IMR-90 (cell line): ENCODE data around the gene LDB2. TPM values are rescaled to one million over a fixed set of nuclear protein-coding genes. Genes with fewer than 3 reads are reported as not detected.

Source experiments
- ATAC-seq: fragments of 200-7000 bp; cut with Tn5 transposase; 2 replicates; pipeline ENCODE4 v1.9.1; 2020; ENCODE audit warnings: low read depth, mild to moderate bottlenecking, moderate library complexity
- BruUV-seq: library from RNA; stranded (reverse); fragments of 400-500 nt; replicated peaks from 2 replicates; lab custom pipeline; 2021; lab: Mats Ljungman, UMichigan
- CTCF ChIA-PET: fragments of 300-600 bp; formaldehyde crosslinking; extraction: SDS; loops from one replicate; lab custom pipeline; 2021; ENCODE audit warnings: antibody characterized with exemption; lab: Yijun Ruan, JAX
- POLR2A ChIA-PET: fragments of 300-600 bp; sonication (Branson Sonifier 250); formaldehyde crosslinking; loops from one replicate; lab custom pipeline; 2022; ENCODE audit warnings: antibody characterized with exemption; ENCODE audit not compliant: unreplicated experiment; lab: Charles Lee
- DNase-seq: peaks from one replicate; pipeline ENCODE4 v3.0.0; 2013
- H2AFZ ChIP-seq: replicated peaks from 2 replicates; pipeline ENCODE3; 2013; ENCODE audit warnings: low read length, mild to moderate bottlenecking; ENCODE audit not compliant: poor library complexity
- H2AK5ac ChIP-seq: 2 replicates; pipeline ENCODE4 v1.6.1; 2013; ENCODE audit warnings: low read depth, low read length, inconsistent platforms
- H2AK9ac ChIP-seq: replicated peaks from 2 replicates; pipeline ENCODE3; 2013; ENCODE audit warnings: mild to moderate bottlenecking, low read depth, low read length, moderate library complexity; ENCODE audit not compliant: poor library complexity
- H2BK120ac ChIP-seq: 2 replicates; pipeline ENCODE4 v1.6.1; 2013; ENCODE audit warnings: low read depth, low read length, inconsistent platforms
- H2BK15ac ChIP-seq: 3 replicates; pipeline ENCODE4 v1.6.1; 2013; ENCODE audit warnings: low read depth, low read length, inconsistent platforms
- H2BK20ac ChIP-seq: 2 replicates; pipeline ENCODE4 v1.6.1; 2013; ENCODE audit warnings: low read depth, mild to moderate bottlenecking, inconsistent platforms, low read length, moderate library complexity
- H2BK5ac ChIP-seq: 2 replicates; pipeline ENCODE4 v1.6.1; 2013; ENCODE audit warnings: mild to moderate bottlenecking, low read depth, low read length, inconsistent platforms; ENCODE audit not compliant: poor library complexity, severe bottlenecking
- H3K14ac ChIP-seq: replicated peaks from 2 replicates; pipeline ENCODE4 v1.6.1; 2013; ENCODE audit warnings: low read depth, low read length, inconsistent platforms
- H3K18ac ChIP-seq: 2 replicates; pipeline ENCODE4 v1.6.1; 2013; ENCODE audit warnings: low read depth, low read length, control low read depth
- H3K23ac ChIP-seq: 2 replicates; pipeline ENCODE4 v1.6.1; 2013; ENCODE audit warnings: low read depth, low read length, inconsistent platforms
- H3K27ac ChIP-seq: 2 replicates; pipeline ENCODE4 v1.5.1; 2013; ENCODE audit warnings: mild to moderate bottlenecking, control low read depth, low read length; ENCODE audit not compliant: insufficient read depth
- H3K27me3 ChIP-seq: 2 replicates; pipeline ENCODE4 v1.6.1; 2013; ENCODE audit warnings: low read length; ENCODE audit not compliant: control insufficient read depth, insufficient read depth
- H3K36me3 ChIP-seq: 2 replicates; pipeline ENCODE4 v1.6.1; 2013; ENCODE audit warnings: low read length, mixed read lengths; ENCODE audit not compliant: control insufficient read depth, insufficient read depth
- H3K4ac ChIP-seq: 2 replicates; pipeline ENCODE4 v1.6.1; 2013; ENCODE audit warnings: low read depth, low read length, inconsistent platforms
- H3K4me1 ChIP-seq: 2 replicates; pipeline ENCODE4 v1.6.1; 2013; ENCODE audit warnings: low read length, mixed read lengths; ENCODE audit not compliant: control insufficient read depth, insufficient read depth
- H3K4me2 ChIP-seq: 2 replicates; pipeline ENCODE4 v1.6.1; 2013; ENCODE audit warnings: low read depth, mild to moderate bottlenecking, control low read depth, low read length, moderate library complexity
- H3K4me3 ChIP-seq: 2 replicates; pipeline ENCODE4 v1.5.1; 2013; ENCODE audit warnings: low read depth, mild to moderate bottlenecking, control low read depth, low read length, moderate library complexity; ENCODE audit not compliant: insufficient read depth
- H3K56ac ChIP-seq: 2 replicates; pipeline ENCODE4 v1.6.1; 2013; ENCODE audit warnings: low read length, inconsistent platforms; ENCODE audit not compliant: insufficient read depth; ENCODE audit errors: extremely low read depth
- H3K79me1 ChIP-seq, 2 experiments: 2 replicates each; pipeline ENCODE4 v1.6.1; 2013; ENCODE audit warnings: low read length in 2 of 2, inconsistent platforms in 1 of 2, low read depth in 1 of 2
- H3K9ac ChIP-seq: 2 replicates; pipeline ENCODE4 v1.6.1; 2013; ENCODE audit warnings: low read depth, low read length, control low read depth
- H3K9me1 ChIP-seq: 2 replicates; pipeline ENCODE4 v1.6.1; 2013; ENCODE audit warnings: low read length, inconsistent platforms; ENCODE audit not compliant: insufficient read depth
- H3K9me3 ChIP-seq: 2 replicates; pipeline ENCODE4 v1.6.1; 2013; ENCODE audit warnings: low read length; ENCODE audit not compliant: control insufficient read depth, insufficient read depth
- H4K20me1 ChIP-seq: 2 replicates; pipeline ENCODE4 v1.6.1; 2013; ENCODE audit warnings: low read length, inconsistent platforms; ENCODE audit not compliant: insufficient read depth
- H4K5ac ChIP-seq: 2 replicates; pipeline ENCODE4 v1.6.1; 2013; ENCODE audit warnings: mild to moderate bottlenecking, low read depth, low read length, control low read depth
- H4K8ac ChIP-seq, 2 experiments: 2 replicates each; pipeline ENCODE4 v1.6.1; 2013; ENCODE audit warnings: low read depth in 2 of 2, low read length in 2 of 2, control low read depth in 1 of 2, inconsistent platforms in 1 of 2
- H4K91ac ChIP-seq: 2 replicates; pipeline ENCODE4 v1.6.1; 2013; ENCODE audit warnings: low read depth, low read length, inconsistent platforms; ENCODE audit not compliant: insufficient read depth
- BHLHE40 ChIP-seq: fragments of 150-350 bp; IDR thresholded peaks from 2 replicates; pipeline ENCODE4 v1.6.1; 2016; ENCODE audit warnings: mild to moderate bottlenecking, low read depth, low read length
- CEBPB ChIP-seq: IDR thresholded peaks from 2 replicates; pipeline ENCODE4 v1.6.1; 2012; ENCODE audit warnings: low read depth, low read length, improper control_type of control experiment
- CHD1 ChIP-seq: IDR thresholded peaks from 2 replicates; pipeline ENCODE4 v1.6.1; 2012; ENCODE audit warnings: low read depth, low read length, improper control_type of control experiment
- FOS ChIP-seq: fragments of 150-350 bp; IDR thresholded peaks from 2 replicates; pipeline ENCODE4 v1.6.1; 2016; ENCODE audit warnings: low read depth, low read length
- MAFK ChIP-seq: IDR thresholded peaks from 2 replicates; pipeline ENCODE4 v1.6.1; 2012; ENCODE audit warnings: low read depth, low read length, improper control_type of control experiment
- MAZ ChIP-seq: IDR thresholded peaks from 2 replicates; pipeline ENCODE4 v1.6.1; 2012; ENCODE audit warnings: low read depth, mild to moderate bottlenecking, low read length, improper control_type of control experiment, moderate library complexity, borderline replicate concordance
- MXI1 ChIP-seq: IDR thresholded peaks from 2 replicates; pipeline ENCODE4 v1.6.1; 2012; ENCODE audit warnings: low read depth, mild to moderate bottlenecking, low read length, moderate library complexity, borderline replicate concordance
- NFE2L2 ChIP-seq: fragments of 150-350 bp; IDR thresholded peaks from 2 replicates; pipeline ENCODE4 v1.6.1; 2016; ENCODE audit warnings: low read depth, mild to moderate bottlenecking, low read length
- POLR2A ChIP-seq: IDR thresholded peaks from 2 replicates; pipeline ENCODE4 v1.6.1; 2012; ENCODE audit warnings: mild to moderate bottlenecking, low read depth, low read length
- RAD21 ChIP-seq: IDR thresholded peaks from 2 replicates; pipeline ENCODE4 v1.6.1; 2012; ENCODE audit warnings: low read length, improper control_type of control experiment
- RCOR1 ChIP-seq: IDR thresholded peaks from 2 replicates; pipeline ENCODE4 v1.6.1; 2012; ENCODE audit warnings: mild to moderate bottlenecking, low read length, improper control_type of control experiment; ENCODE audit not compliant: insufficient replicate concordance
- RFX5 ChIP-seq: IDR thresholded peaks from 2 replicates; pipeline ENCODE4 v1.8.0; 2012; ENCODE audit warnings: low read depth, mild to moderate bottlenecking, low read length, moderate library complexity
- SMC3 ChIP-seq: fragments of 150-350 bp; IDR thresholded peaks from 2 replicates; pipeline ENCODE4 v1.6.1; 2016; ENCODE audit warnings: low read depth, mild to moderate bottlenecking, antibody characterized with exemption, low read length, moderate library complexity
- USF2 ChIP-seq: fragments of 150-350 bp; IDR thresholded peaks from 2 replicates; pipeline ENCODE4 v1.6.1; 2017; ENCODE audit warnings: mild to moderate bottlenecking, antibody characterized with exemption, low read length, low read depth
- WGBS, 2 experiments: methylation state at CpG; one replicate each; pipeline versions ENCODE4 v1.1.5 to v1.1.7; 2013; ENCODE audit warnings: missing lambda C conversion rate in 2 of 2; ENCODE audit not compliant: insufficient read length in 1 of 2; ENCODE audit errors: extremely low coverage in 2 of 2; 5-methylcytosine and 5-hydroxymethylcytosine counted together
- dilution Hi-C: fragments of 300-500 bp; cut with HindIII; formaldehyde crosslinking; loops from one replicate; pipeline ENCODE4 v1.14.3; 2018; ENCODE audit warnings: low sequenced_read_pairs; ENCODE audit not compliant: unreplicated experiment
- in situ Hi-C: fragments of 300-500 bp; cut with MboI; formaldehyde crosslinking; loops from 3 replicates; pipeline ENCODE4 v1.14.3; 2019; ENCODE audit warnings: low sequenced_read_pairs, inconsistent platforms, mixed read lengths
- intact Hi-C: fragments of 100-400 bp; cut with micrococcal nuclease; formaldehyde crosslinking; loops from 2 replicates; pipeline ENCODE4 v1.10.0; 2022
- polyA plus RNA-seq, 3 experiments: library from polyadenylated mRNA; depleted of rRNA; stranded (reverse); fragments of >200 nt; gene quantifications; 2 replicates each; pipeline ENCODE4 v1.2.3, GENCODE V29; 2012; ENCODE audit warnings: low replicate concordance in 1 of 3
- total RNA-seq: library from RNA; depleted of rRNA; stranded (reverse); fragments of >200 nt; gene quantifications from 2 replicates; pipeline ENCODE4 v1.2.3, GENCODE V29; 2012
- TF ChIP-seq, protein P1 (sequence below): fragments of 150-350 bp; IDR thresholded peaks from 2 replicates; pipeline ENCODE4 v1.6.1; 2016; ENCODE audit warnings: low read depth, mild to moderate bottlenecking, low read length, moderate library complexity, borderline replicate concordance
- TF ChIP-seq, protein P2 (sequence below): conservative IDR thresholded peaks from 2 replicates; pipeline ENCODE4 v1.5.1; 2012; ENCODE audit warnings: mild to moderate bottlenecking, low read depth, low read length, improper control_type of control experiment

Gene LDB2
- total and polyA plus RNA-seq, 2 of the 4 experiments (the other 2 are of a cell fraction) = 67.9 to 116 TPM

- CTCF ChIA-PET = no interaction called here
- H3K4me3 ChIP-seq = no peak overlapping the region
- H2BK5ac ChIP-seq = no peak overlapping the region
- WGBS, 2 experiments = no CpG with 5 or more reads among the region's 7 CpGs
- no peak overlapping the region for H2AK9ac ChIP-seq
- H3K18ac ChIP-seq = no peak overlapping the region
- peaks cover 2% of the 10 kb centered on the region; the same call in 1 of the 2 replicates for H3K4me1 ChIP-seq
- DNase-seq (no peak), ATAC-seq (no peak)
- dilution Hi-C loops (no loop called here), intact Hi-C loops (no loop called here), in situ Hi-C loops (no loop called here)
- H3K14ac ChIP-seq = no peak overlapping the region
- H3K9ac ChIP-seq = no peak overlapping the region
- TF ChIP-seq BHLHE40 (no peak), POLR2A (no peak), MAZ (no peak), NFE2L2 (no peak), FOS (no peak), CEBPB (no peak), RFX5 (no peak), MXI1 (no peak), CHD1 (no peak), RAD21 (no peak), RCOR1 (no peak), MAFK (no peak), SMC3 (no peak), USF2 (no peak)
- TF ChIP-seq, protein P1, sequence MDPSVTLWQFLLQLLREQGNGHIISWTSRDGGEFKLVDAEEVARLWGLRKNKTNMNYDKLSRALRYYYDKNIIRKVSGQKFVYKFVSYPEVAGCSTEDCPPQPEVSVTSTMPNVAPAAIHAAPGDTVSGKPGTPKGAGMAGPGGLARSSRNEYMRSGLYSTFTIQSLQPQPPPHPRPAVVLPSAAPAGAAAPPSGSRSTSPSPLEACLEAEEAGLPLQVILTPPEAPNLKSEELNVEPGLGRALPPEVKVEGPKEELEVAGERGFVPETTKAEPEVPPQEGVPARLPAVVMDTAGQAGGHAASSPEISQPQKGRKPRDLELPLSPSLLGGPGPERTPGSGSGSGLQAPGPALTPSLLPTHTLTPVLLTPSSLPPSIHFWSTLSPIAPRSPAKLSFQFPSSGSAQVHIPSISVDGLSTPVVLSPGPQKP = no peak
- TF ChIP-seq, protein P2, sequence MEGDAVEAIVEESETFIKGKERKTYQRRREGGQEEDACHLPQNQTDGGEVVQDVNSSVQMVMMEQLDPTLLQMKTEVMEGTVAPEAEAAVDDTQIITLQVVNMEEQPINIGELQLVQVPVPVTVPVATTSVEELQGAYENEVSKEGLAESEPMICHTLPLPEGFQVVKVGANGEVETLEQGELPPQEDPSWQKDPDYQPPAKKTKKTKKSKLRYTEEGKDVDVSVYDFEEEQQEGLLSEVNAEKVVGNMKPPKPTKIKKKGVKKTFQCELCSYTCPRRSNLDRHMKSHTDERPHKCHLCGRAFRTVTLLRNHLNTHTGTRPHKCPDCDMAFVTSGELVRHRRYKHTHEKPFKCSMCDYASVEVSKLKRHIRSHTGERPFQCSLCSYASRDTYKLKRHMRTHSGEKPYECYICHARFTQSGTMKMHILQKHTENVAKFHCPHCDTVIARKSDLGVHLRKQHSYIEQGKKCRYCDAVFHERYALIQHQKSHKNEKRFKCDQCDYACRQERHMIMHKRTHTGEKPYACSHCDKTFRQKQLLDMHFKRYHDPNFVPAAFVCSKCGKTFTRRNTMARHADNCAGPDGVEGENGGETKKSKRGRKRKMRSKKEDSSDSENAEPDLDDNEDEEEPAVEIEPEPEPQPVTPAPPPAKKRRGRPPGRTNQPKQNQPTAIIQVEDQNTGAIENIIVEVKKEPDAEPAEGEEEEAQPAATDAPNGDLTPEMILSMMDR = no peak
- H3K79me1 ChIP-seq = no peaks in the 10 kb centered on the region; a peak in 1 of 4 replicates
- no peak overlapping the region for H2AK5ac ChIP-seq
- no TSS peak for BruUV-seq
- H2BK20ac ChIP-seq = no peak overlapping the region
- H3K4me2 ChIP-seq = no peak overlapping the region
- POLR2A ChIA-PET = no interaction called here
- H4K5ac ChIP-seq = no peak overlapping the region
- no peaks in the 10 kb centered on the region for H3K9me3 ChIP-seq
- H2AFZ ChIP-seq = no peak overlapping the region
- H4K91ac ChIP-seq = no peak overlapping the region
- no peak overlapping the region for H3K4ac ChIP-seq
- no peaks in the 10 kb centered on the region for H3K27me3 ChIP-seq
- no peaks in the 10 kb centered on the region for H3K9me1 ChIP-seq
- H2BK15ac ChIP-seq = no peak overlapping the region
- no peaks in the 10 kb centered on the region for H3K36me3 ChIP-seq
- no peak overlapping the region for H4K8ac ChIP-seq
- no peak overlapping the region for H3K23ac ChIP-seq
- H2BK120ac ChIP-seq = no peak overlapping the region
- H3K27ac ChIP-seq = no peak overlapping the region
- no peak overlapping the region for H3K56ac ChIP-seq
- H4K20me1 ChIP-seq = no peaks in the 10 kb centered on the region
Observed at GRCh38 chr4:16674082-16674481, 224.4 kb downstream of the LDB2 start.
